Thoracic aorta (tissue), 2 donors: ENCODE data around the gene RPS10. TPM values are rescaled to one million over a fixed set of nuclear protein-coding genes. Genes with fewer than 3 reads are reported as not detected.
A peak's percentile ranks its signal among the peaks of the same experiment; 100 is the strongest.

ENCODE experiments used
- ATAC-seq: fragments of 150-250 bp; one replicate; pipeline ENCODE4 v1.8.0; 2017; ENCODE audit warnings: low read depth; ENCODE audit not compliant: insufficient number of reproducible peaks, low FRiP score
- DNase-seq: peaks from one replicate; pipeline ENCODE4 v3.0.0-alpha.2; 2020; ENCODE audit warnings: low spot score
- H3K27ac ChIP-seq, 2 donors: fragments of 200-600 bp; sonication (generic); 1 replicate in 1 of 2; 2 replicates in 1 of 2; pipeline ENCODE4 v1.5.1; 2016; ENCODE audit warnings: mild to moderate bottlenecking in 2 of 2, moderate library complexity in 2 of 2
- H3K27me3 ChIP-seq: fragments of 200-600 bp; sonication (generic); replicated peaks from 2 replicates; pipeline ENCODE4 v1.6.0; 2016; ENCODE audit warnings: mild to moderate bottlenecking; ENCODE audit not compliant: insufficient read depth
- H3K36me3 ChIP-seq: fragments of 200-600 bp; sonication (generic); one replicate; pipeline ENCODE4 v1.5.1; 2016
- H3K4me1 ChIP-seq, 2 donors: fragments of 200-600 bp; sonication (generic); 1 replicate in 1 of 2; 2 replicates in 1 of 2; pipeline versions ENCODE4 v1.5.1 to v1.6.0; 2016; ENCODE audit warnings: low read depth in 2 of 2, mild to moderate bottlenecking in 1 of 2; ENCODE audit not compliant: control insufficient read depth in 1 of 2
- H3K4me3 ChIP-seq: fragments of 200-600 bp; sonication (generic); 2 replicates; pipeline ENCODE4 v1.5.1; 2016; ENCODE audit warnings: mild to moderate bottlenecking
- H3K9me3 ChIP-seq: fragments of 200-600 bp; sonication (generic); 2 replicates; pipeline ENCODE4 v1.5.1; 2016
- total RNA-seq, 2 donors: library from RNA; depleted of rRNA; stranded (reverse); fragments of >200 nt; gene quantifications; one replicate each; pipeline versions ENCODE4 v1.1.0 to v1.2.3, GENCODE V29; 2016
- TF ChIP-seq, protein P1 (sequence below): fragments of 200-600 bp; sonication (generic); IDR thresholded peaks from one replicate; pipeline ENCODE4 v1.5.1; 2019; ENCODE audit warnings: antibody characterized with exemption

Gene RPS10
- total RNA-seq, 2 donors from 2014 or later = 975 to 1,344 TPM

DNA sequence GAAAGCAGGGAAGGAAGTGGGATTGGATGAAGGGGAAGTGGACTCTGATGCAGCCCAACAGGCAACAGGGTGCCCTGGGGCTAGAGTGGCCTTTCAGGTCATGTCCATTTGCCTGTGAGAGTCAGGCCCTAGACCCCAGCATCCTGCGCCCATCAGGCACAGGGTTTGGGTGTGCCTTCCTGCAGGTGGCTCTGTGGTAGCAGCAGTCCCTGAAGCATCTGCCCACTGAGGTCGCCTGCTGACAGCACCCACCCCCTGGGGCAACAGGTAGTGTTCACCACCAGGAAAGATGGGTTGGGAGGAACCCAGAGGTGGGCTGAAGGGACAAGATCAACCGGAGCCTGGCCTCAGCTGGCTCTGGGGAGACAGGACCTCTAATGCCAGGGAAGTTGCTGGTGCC, 43.6 kb upstream of the RPS10 start:
- TF ChIP-seq, protein P1, sequence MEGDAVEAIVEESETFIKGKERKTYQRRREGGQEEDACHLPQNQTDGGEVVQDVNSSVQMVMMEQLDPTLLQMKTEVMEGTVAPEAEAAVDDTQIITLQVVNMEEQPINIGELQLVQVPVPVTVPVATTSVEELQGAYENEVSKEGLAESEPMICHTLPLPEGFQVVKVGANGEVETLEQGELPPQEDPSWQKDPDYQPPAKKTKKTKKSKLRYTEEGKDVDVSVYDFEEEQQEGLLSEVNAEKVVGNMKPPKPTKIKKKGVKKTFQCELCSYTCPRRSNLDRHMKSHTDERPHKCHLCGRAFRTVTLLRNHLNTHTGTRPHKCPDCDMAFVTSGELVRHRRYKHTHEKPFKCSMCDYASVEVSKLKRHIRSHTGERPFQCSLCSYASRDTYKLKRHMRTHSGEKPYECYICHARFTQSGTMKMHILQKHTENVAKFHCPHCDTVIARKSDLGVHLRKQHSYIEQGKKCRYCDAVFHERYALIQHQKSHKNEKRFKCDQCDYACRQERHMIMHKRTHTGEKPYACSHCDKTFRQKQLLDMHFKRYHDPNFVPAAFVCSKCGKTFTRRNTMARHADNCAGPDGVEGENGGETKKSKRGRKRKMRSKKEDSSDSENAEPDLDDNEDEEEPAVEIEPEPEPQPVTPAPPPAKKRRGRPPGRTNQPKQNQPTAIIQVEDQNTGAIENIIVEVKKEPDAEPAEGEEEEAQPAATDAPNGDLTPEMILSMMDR = no peak
- ATAC-seq = no peak
- no peak overlapping the region for H3K4me3 ChIP-seq
- no peaks in the 10 kb centered on the region for H3K36me3 ChIP-seq
- peaks cover 3% of the 10 kb centered on the region for H3K27me3 ChIP-seq
- no peak overlapping the region for H3K27ac ChIP-seq
- H3K4me1 ChIP-seq = peaks cover 8 to 11% of the 10 kb centered on the region in 2 donors
- H3K9me3 ChIP-seq = no peaks in the 10 kb centered on the region
- DNase-seq = no peak

DNA sequence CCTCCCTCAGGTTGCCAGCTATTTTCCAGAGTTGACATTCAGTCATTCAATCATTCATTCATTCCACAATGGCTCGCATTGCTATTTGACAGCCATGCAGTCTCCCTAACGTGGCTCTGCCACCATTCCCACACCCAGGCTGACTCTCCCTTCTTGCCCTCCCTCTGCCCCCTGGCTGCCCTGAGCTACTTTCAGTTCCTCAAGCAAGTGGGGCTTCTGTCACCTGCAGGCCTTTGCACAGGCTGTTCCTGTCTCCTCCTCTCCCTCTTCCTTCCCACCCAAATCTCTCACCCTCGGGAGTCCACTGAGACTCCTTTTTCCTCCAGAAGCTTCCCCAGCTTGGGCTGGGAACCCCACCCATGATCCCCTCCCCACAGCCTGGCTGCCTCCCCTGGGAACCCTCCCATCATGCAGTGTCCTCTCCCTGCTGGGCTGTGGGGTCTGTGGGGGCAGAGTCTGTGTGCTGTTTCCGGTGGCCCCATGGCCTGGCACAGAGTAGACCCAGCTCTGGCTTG, 42.6 kb upstream of the RPS10 start:
- ATAC-seq = no peak
- TF ChIP-seq, protein P1 = no peak

DNA sequence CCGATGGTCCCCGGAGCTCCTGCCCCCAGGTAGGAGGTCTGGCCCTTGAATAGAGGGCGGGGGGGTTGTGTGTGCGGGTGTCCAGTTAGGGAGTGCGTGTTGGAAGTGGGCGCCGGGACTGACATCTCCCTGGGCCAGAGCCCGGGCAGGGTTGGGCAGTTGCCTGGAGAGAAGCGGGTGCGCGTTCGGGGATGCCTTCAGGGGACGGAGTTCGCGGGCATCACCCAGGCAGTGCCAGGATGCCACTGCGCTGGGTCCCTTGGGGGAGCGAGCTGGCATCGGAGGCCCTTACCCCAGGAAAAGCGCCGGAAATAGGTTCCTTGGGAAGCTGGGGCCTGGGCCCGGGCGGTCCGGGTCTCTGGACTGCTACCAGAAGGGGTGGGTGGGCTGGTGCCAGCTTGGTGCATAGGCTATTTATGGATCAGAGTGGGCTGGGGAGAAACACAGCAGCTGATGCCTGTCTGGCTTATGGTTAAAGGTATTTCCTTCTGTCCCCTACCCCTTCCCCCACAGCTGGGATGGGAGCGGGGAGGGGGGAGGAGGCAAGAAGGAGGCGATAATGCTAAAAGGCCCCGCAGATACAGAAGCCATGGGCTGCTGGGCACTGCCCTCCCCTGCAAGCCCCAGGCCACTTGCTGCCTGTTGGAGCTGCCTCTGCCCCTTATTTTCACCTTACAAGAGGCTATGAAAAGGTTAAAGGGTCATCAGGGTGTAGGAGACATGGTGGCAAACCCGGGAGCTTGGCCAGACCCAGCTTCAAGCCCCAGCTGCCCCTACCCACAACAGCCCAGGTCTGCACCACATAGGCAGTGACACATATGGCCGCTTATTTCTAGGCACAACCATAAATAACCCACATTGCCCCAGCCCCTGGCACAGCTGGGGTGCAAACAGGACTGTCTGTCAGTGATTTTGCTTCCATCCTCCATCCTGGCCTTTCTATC, 40.6 kb upstream of the RPS10 start:
- peak overlapping the region; percentile 66 for H3K4me3 ChIP-seq
- no peaks in the 10 kb centered on the region for H3K36me3 ChIP-seq
- no peak for ATAC-seq
- no peak for DNase-seq
- peaks cover 3% of the 10 kb centered on the region for H3K27me3 ChIP-seq
- no peak overlapping the region for H3K27ac ChIP-seq
- H3K4me1 ChIP-seq = peaks cover 8 to 19% of the 10 kb centered on the region in 2 donors
- H3K9me3 ChIP-seq = no peaks in the 10 kb centered on the region
- TF ChIP-seq, protein P1 = no peak

More for the DNA sequence above, 42.6 kb upstream of the RPS10 start:
- no peak overlapping the region for H3K27ac ChIP-seq
- H3K4me1 ChIP-seq = peaks cover 8 to 11% of the 10 kb centered on the region in 2 donors
- H3K4me3 ChIP-seq = no peak overlapping the region
- H3K9me3 ChIP-seq = no peaks in the 10 kb centered on the region
- DNase-seq = no peak
- H3K27me3 ChIP-seq = peaks cover 3% of the 10 kb centered on the region
- no peaks in the 10 kb centered on the region for H3K36me3 ChIP-seq

DNA sequence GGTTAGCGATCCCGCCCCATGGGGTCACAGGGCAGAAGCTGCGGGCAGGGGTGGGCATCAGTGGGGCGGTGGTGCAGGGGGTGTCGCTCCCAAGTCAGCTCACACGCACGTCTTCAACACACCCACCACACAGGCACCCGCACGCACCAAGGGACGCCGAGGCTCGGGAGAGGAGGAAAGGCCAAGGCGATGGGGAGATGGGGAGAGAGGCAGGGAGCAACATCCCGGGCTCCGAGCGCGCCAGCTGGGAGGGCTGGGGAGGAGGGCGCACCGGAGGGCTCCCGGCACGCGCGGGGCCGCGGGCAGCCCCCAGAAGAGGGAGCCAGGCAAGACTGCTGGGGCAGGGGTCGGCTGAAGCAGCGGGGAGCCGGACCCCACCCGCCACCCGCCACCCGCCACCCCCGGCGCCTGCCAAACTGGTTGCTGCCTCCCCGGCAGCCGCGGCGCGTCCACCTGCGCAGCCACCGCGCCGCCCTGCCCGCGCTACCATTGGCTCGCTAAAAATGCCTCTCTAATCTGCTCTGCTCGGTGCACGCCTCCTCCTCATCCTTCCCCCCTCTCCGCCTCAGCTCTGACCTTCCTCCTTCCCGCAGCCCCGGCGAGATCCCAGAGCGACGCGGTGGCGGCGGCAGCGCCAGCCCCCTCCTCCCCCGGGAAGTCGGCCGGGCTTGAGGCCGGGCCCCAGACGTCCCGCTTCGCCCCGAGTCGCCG, 39.8 kb upstream of the RPS10 start, which contains the start of gene PACSIN1:
Gene PACSIN1 (plus strand): TSS at position 546 of the 711 bp plus-strand sequence. CDS start 60,230 bp downstream, outside the sequence.
- Histone ChIP-seq H3K36me3 (no peaks in the 10 kb centered on the region), H3K27me3 (peaks cover 3% of the 10 kb centered on the region), H3K4me3 (peak within 1 kb of the TSS; percentile 66), H3K4me1 (peaks cover 8 to 19% of the 10 kb centered on the region in 2 donors), H3K9me3 (no peaks in the 10 kb centered on the region), H3K27ac (no peak within 1 kb of the TSS)
- no peak for DNase-seq
- TF ChIP-seq, protein P1 = no peak
- no peak for ATAC-seq

GRCh38 chr6:34463849-34464248, 38.0 kb upstream of the RPS10 start:
- peaks cover 8 to 19% of the 10 kb centered on the region in 2 donors for H3K4me1 ChIP-seq
- no peak overlapping the region for H3K27ac ChIP-seq
- DNase-seq (no peak), ATAC-seq (no peak)
- peaks cover 3% of the 10 kb centered on the region for H3K27me3 ChIP-seq
- TF ChIP-seq, protein P1 = no peak
- H3K4me3 ChIP-seq = no peak overlapping the region
- no peaks in the 10 kb centered on the region for H3K36me3 ChIP-seq
- no peaks in the 10 kb centered on the region for H3K9me3 ChIP-seq
